ENCODE measurements around the gene TGFBR3.

Gene TGFBR3

DNA sequence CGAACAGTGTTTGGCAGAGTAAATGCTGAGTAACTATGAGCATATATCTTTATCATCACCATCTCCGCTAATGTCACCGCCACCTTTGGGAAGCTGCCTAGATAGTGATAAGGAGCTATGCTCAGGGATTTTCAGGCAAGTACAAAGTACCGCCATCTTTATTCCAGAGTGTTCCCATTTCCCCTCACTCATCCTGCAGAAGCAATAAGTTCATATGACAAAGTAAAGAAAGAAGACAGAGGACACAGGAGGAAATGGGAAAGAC, 89.6 kb downstream of the TGFBR3 start:
- no peak for DNase-seq

DNA sequence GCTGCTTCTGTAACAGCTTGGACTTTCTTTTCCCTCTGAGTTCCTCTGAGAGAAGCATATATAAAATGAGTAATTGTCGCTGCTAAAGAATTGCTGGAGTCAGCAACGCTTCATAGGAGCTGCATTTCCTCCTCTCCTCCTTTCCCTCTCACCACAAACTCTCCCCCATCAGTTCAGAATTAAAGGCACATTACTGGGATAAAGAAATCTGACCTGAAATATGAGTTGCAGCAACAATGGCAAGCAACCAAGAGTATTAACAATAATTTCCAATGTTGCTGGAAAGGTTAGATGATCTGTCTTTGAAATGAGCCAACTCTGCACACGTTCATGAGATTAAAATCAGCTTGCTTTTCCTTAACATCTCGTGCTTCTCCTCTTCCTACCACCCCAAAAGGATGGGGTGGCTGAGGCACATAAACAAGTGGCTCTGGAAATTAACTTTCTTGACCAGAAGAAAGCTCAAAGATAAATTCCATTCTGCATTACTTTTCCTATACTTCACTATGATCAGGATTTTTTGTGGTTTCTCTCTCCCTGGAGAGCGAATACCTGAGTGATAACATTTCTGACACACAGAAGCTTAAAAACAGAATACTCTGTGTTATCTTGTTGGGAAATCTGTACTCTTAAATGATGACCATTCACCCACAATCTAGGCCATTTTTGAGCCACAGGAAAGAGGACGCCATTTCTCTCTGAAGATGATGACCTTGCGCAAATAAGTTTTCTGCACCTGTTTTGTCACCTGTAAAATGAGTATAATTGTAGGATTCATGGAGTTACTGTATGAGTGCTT, 90.2 kb downstream of the TGFBR3 start:
- DNase-seq: no peak

DNA sequence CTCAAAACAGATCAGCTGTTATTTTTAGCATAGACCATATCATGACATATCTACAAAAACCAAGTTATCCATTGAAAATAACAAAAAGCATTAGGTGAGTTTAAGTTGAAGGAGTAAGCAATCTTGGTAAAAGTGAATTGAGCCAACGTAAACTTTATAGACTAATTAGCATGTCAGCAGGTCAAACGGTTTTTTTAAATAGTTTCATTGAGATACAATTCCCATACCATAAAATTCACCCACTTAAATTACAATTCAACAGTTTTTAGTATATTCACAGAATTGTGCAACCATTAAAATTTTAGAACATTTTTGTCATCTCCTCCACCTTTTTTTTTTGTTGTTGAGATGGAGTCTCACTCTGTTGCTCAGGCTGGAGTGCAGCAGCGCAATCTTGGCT, 92.1 kb downstream of the TGFBR3 start:
- DNase-seq: no peak

DNA sequence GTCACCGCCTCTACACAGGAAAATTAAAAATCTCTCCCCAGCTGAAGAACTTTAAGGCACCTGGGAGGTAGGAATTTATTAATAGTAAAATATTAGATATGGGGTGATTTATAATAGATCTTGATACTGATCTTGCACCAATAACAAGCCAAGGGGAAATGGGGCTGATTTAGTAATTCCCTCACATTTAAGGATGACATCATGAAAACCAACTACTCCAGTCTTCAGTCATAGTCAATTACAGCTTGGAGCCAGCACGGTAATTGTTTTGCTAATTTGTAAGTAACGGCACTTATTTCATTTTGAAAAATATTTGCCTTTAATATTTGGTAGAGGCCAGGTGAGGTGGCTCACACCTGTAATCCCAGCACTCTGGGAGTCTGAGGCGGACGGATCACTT, 92.8 kb downstream of the TGFBR3 start:
- no peak for DNase-seq

DNA sequence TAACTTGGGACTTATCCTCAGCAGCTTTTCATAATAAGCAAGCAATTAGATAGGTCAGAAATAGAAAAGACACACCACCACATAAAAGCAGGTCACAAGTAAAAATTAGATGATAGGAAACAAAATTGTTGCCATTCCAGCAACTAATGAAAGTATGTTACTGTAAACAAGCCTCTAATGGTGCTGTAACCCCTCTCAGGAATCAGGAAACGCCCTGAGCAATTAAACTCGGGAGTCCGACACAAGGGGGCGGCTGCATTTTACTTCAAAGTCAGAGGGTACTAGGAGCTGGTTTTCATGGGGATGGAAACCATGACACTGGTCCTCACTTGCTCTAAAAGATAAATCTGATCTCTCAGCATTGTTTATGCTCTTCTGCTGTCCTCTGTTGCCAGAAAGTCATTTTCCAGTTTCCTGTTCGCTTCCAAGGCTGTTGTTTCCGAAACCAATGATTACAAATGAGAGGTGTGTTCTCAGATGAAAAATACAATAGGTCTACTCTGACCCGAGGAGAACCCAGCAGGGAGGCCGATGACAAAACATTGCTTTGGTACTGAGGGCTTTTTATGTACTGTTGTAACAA, 93.4 kb downstream of the TGFBR3 start:
- peak; percentile 20 for DNase-seq

DNA sequence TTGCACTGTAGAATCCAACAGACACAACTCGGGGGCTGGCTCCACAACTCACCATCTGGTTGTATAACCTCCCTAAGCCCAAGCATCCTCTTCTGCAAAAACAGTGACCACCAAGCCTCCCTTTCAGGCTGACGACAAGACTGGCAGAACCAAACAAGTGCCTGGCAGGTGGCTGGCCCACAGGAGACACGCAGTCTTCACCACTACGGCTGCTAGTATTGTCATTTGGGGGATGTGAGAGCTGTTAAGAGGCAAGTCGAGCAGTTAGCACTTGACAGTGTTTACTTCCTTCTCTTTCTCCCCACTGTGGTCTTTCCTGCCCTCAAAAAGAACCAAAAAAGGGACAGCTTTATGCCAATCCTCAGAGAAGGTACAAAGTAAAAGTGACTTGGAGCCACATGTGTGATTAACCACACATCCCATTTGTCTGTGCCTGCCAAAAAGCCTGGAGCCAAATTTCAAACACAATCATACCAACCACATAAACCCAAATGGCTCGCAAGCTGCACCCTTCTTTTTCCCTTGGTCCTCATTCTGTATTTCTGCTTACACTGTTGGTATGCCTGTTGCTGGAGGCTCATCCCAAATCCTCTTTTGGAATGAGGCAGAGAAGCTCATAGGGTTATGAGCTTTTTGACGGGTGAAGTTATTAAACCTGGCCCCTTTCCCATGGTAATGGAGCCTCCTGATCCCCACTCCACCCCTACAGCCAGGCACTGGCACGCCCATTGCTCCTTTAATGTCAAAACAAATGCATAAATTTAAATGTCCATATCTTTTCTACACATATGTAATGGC, 94.1 kb downstream of the TGFBR3 start:
- DNase-seq: peak; percentile 23

DNA sequence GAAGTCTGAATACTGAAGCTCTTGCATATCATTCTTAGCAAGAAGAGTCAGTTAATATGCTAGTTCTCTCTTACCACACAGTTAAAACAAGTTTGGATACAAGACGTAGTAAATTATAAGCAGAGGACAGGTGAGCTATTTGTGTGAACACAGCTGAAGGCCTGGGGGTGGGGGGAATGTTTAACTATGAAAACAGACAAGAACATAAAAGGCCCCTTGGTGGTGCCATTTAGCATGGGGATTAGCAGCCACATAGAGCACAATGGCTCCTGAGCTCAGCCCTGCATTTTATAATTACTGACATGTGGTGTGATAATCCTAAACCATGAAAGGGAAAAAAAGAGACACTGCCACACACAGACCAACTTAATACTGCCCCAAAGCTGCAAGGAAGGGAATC, 94.8 kb downstream of the TGFBR3 start:
- DNase-seq: peak; percentile 54

DNA sequence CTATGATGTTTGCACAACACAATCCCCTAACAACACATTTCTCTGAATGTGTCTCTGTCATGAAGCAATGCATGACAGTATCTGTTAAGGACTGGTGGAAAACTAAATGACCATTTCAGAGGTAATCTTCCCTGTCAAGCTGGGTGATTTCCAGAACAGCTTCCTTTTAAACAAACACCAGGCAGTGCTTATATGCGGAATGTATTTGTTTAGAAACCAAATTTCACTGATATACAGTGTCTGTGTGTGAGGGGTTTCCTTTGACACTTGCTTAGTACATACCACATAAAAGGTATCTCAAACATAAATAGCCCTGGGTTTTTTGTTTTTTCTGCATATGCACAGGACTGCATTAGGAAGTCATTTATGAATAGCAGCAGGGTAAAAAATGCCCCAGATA, 95.6 kb downstream of the TGFBR3 start:
- DNase-seq: no peak

DNA sequence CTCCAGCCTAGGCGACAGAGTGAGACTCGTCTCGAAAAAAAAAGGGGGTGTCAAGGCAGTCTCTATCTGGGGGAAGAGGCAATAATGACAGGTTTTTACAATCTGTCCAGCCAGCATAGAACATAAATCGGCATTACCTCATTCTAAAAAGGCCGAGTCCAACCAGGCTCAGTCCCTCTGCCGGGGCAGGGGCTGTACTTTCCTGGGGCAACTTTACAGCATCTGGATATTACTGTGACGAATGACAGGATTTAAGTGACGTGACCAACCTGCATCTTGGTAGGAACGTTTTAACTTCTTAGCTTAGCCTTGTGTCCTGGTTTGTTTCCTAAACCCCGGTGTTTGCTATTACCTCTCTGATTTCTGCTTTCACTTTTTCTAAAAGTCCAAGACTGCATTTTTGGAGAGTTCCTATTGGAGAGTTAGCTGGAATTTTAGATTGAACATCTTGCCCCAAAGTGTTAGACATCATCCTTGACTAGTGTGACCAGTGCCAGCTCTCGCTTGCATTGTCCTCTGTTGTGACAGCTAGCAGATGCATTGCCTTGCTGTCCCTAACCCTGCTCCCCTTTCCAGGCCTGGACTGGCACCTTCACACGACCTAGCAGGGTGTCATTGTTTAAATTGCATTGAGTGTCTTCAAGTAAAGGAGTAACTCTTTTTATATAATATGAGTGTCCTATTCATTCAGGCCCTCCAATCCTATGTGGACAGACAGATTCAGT, 96.5 kb downstream of the TGFBR3 start:
- no peak for DNase-seq

DNA sequence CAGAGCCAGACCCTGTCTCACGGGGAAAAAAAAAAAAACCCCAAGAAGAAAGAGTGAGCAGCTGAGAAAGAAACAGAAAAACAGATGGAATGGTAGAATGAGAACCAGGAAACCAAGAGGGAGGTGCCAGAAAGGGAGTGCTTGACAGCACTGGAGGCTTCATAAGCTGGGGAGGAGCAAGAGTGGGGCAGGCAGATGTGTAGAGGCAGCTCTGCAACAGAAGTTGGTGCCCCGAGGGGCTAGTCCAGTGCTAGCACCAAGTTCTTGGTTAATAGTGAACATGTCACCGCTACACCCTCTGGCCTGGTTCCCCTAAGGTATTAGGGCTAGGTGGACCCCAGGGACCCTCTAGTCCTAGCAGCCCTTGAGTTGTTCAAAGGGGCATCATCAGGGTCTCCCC, 98.0 kb downstream of the TGFBR3 start:
- DNase-seq: no peak

DNA sequence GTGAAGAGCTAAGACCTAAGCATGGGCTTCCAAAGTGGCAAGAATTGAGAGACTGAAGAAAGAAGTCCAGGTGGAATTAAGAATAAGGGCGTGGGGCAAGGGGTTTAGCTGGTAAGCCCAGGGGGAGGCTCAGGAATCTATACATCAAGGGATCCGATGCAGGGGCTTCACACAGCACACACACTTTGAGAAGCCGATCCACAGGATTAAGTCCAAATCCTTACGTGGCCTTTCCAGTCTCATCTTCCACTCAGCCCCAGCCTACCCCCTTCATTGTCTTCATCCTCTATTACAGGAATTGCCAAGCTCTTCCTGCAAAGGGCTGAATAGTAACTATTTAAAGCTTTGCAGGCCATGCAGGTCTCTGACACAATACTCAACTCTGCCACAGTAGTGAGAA, 101.3 kb downstream of the TGFBR3 start:
- DNase-seq: no peak

DNA sequence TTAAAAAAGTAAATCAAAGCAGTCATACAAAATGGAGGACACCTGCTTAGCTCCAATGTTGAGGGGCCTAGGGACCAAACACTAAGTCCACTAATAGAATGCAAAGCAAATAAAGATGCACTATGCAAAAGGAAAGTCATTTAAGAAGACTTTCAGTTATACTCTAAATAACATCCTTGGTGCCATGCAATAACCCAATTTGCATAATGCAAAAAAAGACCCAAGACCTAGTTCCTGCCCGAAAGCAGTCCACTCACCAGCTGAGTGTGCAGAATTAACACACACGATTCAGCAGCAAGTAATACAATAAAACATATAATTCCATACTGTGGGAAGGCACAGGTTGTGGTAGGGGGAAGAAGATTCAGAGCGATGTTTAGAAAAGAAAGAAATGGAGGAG, 101.8 kb downstream of the TGFBR3 start:
- no peak for DNase-seq

DNA sequence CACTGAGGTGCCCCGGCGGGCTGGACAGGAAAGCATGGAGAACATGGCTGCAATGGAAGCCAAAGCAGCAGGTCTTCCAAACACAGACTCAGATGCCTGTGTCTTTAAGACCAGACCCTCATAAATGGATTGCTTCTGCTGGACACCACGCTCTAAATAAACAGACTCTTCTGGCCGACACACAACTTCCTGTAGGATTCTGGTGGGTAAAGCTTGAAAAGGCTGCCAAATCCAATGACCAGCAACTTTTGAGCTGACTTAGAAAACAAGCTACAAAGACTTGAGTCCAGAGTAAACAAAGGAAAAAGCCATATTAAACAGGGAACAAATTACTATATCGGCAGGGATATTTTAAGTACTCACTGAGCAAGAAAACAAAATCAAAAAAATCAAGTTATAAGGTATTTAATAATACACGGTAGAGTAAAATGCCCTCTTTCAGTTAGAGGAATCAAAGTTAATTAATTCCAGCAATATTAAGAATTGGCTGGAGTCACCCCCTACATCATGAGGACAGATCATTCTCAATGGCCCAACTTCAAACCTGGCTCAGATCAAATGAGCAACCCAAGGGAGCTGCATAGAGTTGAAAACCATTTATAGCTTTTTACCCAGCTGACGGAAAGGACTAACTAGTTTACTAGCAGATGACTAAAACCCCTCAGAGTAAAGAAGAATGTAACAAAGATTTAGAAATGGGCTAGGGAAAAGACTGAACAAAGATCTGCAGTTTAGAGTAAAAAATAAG, 102.4 kb downstream of the TGFBR3 start:
- peak; percentile 31 for DNase-seq

DNA sequence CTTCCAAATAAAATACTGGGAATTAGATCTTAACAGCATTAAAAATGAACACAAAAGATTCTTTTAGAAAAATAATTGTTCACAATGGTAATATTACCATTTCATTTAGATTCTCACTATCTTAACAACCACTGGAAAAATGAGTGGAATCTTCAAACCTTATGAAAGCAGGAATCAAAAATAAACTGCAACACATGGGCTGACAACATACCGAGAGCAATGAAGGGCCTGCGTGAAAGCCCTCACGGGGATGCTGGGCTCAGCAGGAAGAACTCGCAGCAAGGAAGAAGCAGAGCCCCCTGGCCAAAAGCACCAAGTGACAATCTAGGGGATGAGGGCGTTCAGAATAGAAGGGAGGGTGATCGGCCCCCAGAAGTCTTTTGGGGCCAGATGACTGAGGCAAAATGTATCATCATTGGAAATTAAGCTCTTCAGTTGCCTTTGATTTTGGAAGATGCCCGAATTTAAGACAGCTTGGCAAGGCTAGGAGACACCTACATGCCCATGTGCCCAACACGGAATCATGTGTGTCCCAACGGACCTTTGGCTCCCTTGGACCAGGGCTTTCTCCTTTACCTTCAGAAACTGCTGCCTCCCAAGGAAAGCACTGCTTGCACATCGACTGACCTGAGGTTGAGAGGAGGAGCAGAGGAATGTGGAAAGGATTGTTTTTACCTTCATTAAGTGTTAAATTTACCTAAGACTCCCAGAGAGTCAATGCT, 103.9 kb downstream of the TGFBR3 start:
- DNase-seq: no peak

DNA sequence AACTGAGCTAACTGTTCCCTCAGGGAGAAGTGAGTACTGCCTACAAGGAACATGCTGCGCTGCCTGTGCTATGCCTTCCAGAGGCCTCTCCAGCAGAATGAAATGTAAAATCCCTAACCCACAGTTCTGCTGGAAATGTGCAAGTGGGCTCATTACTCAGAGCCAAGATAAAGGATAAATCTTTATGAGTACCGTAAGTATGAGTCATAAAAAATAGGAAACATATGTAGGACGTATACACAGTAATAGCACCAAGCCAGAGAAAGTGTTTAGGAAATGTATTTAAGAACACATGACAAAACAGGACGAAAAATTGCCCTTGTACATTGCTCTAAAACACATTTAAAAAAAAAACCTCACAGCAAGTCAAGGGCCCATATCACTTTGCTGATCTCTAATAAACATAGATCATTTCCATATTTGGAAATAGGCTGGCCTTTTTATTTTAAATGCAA, 104.6 kb downstream of the TGFBR3 start:
- no peak for DNase-seq

DNA sequence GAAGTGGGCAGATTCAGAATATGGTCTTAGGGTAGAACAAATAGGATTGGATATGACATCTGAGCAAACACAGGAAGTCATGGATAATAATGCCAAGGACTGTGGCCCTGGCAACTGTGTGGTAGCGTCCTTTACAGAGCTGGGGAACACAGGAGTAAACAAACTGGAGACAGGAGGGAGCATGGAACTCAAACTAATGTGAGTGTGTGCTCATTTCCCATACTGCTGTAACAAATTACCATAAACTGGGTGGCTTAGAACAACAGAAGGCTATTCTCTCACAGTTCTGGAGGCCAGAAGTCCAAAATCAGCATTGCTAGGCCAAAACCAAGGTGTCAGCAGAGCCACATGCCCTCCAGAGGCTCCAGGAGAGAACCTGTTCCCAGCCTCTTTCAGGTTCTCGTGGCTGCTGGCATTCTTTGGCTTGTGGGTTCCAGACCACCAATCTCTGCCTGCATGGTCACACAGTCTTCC, 106.4 kb downstream of the TGFBR3 start:
- peak; percentile 77 for DNase-seq

DNA sequence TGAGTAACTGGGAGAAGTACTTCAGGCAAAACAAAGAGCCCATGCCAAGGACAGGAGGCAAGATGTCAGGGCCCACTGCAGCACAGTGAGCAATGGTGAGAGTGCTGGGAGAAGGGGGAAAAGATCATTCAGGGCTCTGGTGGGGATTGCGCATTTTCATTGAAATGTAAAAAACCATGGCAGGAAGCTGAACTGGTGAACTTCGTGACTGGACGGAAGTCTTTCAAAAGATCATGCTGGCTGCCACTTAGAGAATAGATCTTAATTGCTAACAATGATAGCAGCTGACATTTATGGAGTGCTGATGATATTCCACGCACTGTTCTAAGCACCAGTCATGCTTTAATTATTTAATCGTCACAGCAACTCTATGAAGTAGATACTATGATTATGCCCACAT, 107.0 kb downstream of the TGFBR3 start:
- peak; percentile 81 for DNase-seq

DNA sequence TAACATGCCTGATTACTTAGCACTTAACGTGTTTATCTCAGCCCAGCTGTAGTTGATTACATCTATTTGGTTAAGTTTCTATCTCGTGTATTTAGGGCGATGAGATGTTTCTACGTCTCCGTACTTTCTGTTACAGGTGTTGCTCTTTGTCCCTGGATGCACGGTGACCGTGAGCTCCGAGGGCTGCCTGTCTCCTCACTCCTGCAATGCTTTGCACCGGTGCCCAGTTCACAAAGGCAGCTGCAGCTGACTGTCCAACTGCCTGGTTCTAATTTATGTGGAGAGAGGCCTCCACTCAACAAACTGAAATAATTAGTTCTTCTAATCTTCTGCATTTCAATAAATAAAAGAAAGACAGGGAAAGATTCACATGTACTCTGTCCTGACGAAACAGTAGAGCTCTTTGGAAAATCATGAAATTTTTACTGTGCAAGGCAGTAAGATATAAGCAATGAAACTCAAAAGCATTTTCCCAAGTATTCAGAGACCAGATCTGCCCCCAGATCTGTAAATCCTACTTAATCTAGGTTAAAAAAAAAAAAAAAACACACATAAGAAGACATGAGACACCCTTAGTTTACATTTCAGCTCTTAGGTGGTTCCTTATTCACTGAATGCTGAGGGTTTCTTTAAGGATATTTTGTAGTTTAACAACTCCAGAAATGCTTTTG, 108.2 kb downstream of the TGFBR3 start:
- peak; percentile 82 for DNase-seq

DNA sequence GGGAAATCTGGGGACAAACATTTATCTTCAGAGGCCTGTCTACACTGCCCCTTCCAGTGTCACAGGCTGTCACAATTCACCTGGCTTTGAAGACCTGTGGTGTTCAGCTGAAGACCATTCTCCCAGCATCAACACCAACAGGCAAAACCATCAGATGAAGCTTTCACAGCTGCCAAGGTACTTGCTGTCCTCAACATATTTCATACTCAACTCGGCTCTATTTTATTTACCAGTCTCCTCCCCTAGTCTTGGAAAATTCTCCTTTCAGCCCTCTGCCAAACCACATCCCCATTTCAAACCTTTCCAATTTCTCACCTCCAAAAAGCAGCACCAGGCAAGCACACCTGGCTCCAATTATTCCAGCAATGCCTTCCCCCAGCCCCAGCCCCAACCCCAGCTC, 108.8 kb downstream of the TGFBR3 start:
- peak; percentile 68 for DNase-seq

DNA sequence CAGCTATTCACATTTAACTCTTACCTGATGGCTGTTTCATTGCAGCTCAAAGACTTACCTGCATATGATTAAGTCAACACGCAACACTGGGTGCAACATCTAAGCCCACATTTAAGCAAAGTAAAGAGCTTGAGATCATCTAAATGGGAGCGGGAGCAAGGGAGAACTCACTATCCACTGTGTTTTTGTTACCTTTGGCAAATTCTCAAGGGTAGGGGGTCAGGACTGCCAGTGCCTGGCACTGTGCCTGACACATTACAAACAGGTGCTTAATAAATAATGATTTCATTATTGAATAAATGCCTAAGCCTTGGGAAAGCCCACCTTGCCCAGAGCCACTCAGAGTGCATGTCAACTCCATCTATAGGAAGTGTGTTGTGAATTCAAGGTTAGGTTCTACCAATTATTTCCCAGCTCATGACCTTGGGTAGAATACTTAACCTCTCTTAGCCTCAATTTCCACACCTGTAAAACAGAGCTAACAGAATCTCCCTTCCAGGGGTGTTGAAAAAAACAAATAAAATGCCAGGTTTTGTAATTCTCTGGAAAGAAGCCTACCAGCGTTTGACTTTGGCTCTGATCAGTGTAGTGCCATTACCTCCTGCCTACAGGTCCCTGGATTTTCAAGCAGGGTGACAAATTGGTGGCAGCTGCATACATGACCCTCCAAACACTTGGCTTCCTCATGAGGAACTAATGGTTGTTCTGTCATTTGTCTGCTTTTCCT, 109.7 kb downstream of the TGFBR3 start:
- no peak for DNase-seq

DNA sequence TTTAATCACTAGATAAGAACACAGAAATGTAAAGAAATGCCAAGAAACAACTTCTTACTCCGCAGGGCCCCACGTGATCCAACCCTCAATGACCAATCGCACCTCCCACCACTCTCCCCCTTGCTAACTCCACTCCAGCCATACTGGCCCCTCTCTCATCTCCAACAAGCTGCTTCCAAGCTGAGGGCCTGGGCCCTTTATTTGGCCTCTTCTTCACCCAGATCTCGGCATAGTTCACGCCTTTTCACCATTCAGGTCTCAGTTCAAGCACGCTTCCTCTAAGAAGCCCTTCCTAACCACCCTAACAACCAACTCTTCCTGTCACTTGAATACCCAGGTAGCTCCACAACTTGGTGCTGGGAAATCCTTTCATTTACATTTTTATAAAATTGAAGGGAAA, 110.7 kb downstream of the TGFBR3 start:
- DNase-seq: no peak

Measured in NCI-H510A treated with DMSO at 0.1 percent for 48 hours (cell line).